Type B pancreatic cell (in vitro differentiated cells): ENCODE measurements around the gene MEGF11. TPM values are rescaled to one million over a fixed set of nuclear protein-coding genes. Genes with fewer than 3 reads are reported as not detected.

Experiments
- DNase-seq: peaks from one replicate; pipeline ENCODE4 v3.0.0; 2021; ENCODE audit warnings: mixed read lengths; ENCODE audit not compliant: unreplicated experiment; ENCODE audit errors: extremely low spot score
- H3K27ac Mint-ChIP-seq: 2 replicates; pipeline ENCODE4 v1.8.0; 2021; ENCODE audit warnings: mild to moderate bottlenecking, mixed read lengths
- H3K27me3 Mint-ChIP-seq: 2 replicates; pipeline ENCODE4 v1.8.0; 2021; ENCODE audit warnings: mixed read lengths
- H3K36me3 Mint-ChIP-seq: 2 replicates; pipeline ENCODE4 v1.8.0; 2021; ENCODE audit warnings: mixed read lengths
- H3K4me1 Mint-ChIP-seq: one replicate; pipeline ENCODE4 v1.8.0; 2021; ENCODE audit warnings: mixed read lengths; ENCODE audit not compliant: unreplicated experiment
- H3K4me3 Mint-ChIP-seq: 2 replicates; pipeline ENCODE4 v1.8.0; 2021; ENCODE audit warnings: mild to moderate bottlenecking, mixed read lengths
- H3K9me3 Mint-ChIP-seq: 2 replicates; pipeline ENCODE4 v1.8.0; 2021; ENCODE audit warnings: mixed read lengths
- CTCF ChIP-seq: fragments of 200-600 bp; sonication (generic); conservative IDR thresholded peaks from 2 replicates; pipeline ENCODE4 v1.5.0; 2021; ENCODE audit warnings: antibody characterized with exemption, mild to moderate bottlenecking
- total RNA-seq: library from RNA; stranded (reverse); gene quantifications from 2 replicates; pipeline ENCODE4 v1.2.1, GENCODE V29; 2021; ENCODE audit warnings: low replicate concordance

The MEGF11 gene
- total RNA-seq, 1 donor from 2014 or later, result 3.3 TPM

- H3K27me3 Mint-ChIP-seq, result peaks cover 38% of the 10 kb centered on the region
- no peak for DNase-seq
- no peak for TF ChIP-seq CTCF
- no peaks in the 10 kb centered on the region for H3K36me3 Mint-ChIP-seq
- H3K27ac Mint-ChIP-seq, result no peak overlapping the region
- H3K9me3 Mint-ChIP-seq, result no peaks in the 10 kb centered on the region
- peaks cover 30% of the 10 kb centered on the region for H3K4me1 Mint-ChIP-seq
- no peak overlapping the region for H3K4me3 Mint-ChIP-seq
Measured at GRCh38 chr15:66131831-66132230, 121.7 kb downstream of the MEGF11 start.

- Mint-ChIP-seq H3K9me3 (no peaks in the 10 kb centered on the region), H3K4me1 (peaks cover 34% of the 10 kb centered on the region), H3K36me3 (no peaks in the 10 kb centered on the region), H3K27ac (no peak overlapping the region), H3K27me3 (peaks cover 42% of the 10 kb centered on the region), H3K4me3 (no peak overlapping the region)
- DNase-seq, result no peak
- TF ChIP-seq CTCF, result no peak
Measured at GRCh38 chr15:66131200-66131599, 122.3 kb downstream of the MEGF11 start.

- H3K27me3 Mint-ChIP-seq, result peaks cover 43% of the 10 kb centered on the region
- TF ChIP-seq CTCF, result no peak
- DNase-seq, result no peak
- H3K27ac Mint-ChIP-seq, result no peak overlapping the region
- H3K4me3 Mint-ChIP-seq, result no peak overlapping the region
- peaks cover 38% of the 10 kb centered on the region for H3K4me1 Mint-ChIP-seq
- no peaks in the 10 kb centered on the region for H3K36me3 Mint-ChIP-seq
- no peaks in the 10 kb centered on the region for H3K9me3 Mint-ChIP-seq
Measured at GRCh38 chr15:66130496-66131034, 123.0 kb downstream of the MEGF11 start.

GRCh38 chr15:66129586-66129985 is 124.0 kb downstream of the MEGF11 start:
- DNase-seq, result no peak
- Mint-ChIP-seq H3K9me3 (no peaks in the 10 kb centered on the region), H3K4me1 (peaks cover 39% of the 10 kb centered on the region), H3K27ac (no peak overlapping the region), H3K36me3 (no peaks in the 10 kb centered on the region), H3K4me3 (no peak overlapping the region), H3K27me3 (peaks cover 43% of the 10 kb centered on the region)
- TF ChIP-seq CTCF, result no peak

GRCh38 chr15:66128116-66128680 is 125.4 kb downstream of the MEGF11 start:
- Mint-ChIP-seq H3K27me3 (peaks cover 50% of the 10 kb centered on the region), H3K4me3 (no peak overlapping the region), H3K4me1 (peaks cover 33% of the 10 kb centered on the region), H3K9me3 (no peaks in the 10 kb centered on the region), H3K27ac (no peak overlapping the region), H3K36me3 (no peaks in the 10 kb centered on the region)
- no peak for DNase-seq
- no peak for TF ChIP-seq CTCF
